ENCODE measurements around the gene SPIRE1.
"Not testable (repeated sequence)": the region's sequence is repeated elsewhere in the genome, so short reads cannot be mapped to it uniquely, and the experiment has no call there.

Gene SPIRE1

GRCh38 chr18:12645254-12645653 is 12.7 kb downstream of the SPIRE1 start:
- no peak for DNase-seq

- DNase-seq, result not testable (repeated sequence)
These were observed 14.2 kb downstream of the SPIRE1 start for GRCh38 chr18:12643756-12644155.

DNA sequence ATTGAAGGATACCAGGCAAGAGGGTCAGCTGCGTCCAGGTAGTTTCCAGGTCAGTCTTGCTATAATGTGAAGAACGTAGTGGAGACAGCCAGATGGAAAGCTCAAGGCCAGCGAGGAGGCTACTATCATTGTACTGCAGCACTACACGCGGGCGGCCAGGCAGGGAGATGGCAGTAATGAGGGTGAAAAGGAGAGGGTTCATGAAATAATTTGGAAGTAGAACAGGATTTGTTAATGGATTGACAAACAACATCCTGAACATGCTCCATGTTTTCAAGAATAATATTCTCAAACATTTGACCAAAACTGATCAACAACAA is 17.1 kb downstream of the SPIRE1 start:
- DNase-seq, result no peak

DNA sequence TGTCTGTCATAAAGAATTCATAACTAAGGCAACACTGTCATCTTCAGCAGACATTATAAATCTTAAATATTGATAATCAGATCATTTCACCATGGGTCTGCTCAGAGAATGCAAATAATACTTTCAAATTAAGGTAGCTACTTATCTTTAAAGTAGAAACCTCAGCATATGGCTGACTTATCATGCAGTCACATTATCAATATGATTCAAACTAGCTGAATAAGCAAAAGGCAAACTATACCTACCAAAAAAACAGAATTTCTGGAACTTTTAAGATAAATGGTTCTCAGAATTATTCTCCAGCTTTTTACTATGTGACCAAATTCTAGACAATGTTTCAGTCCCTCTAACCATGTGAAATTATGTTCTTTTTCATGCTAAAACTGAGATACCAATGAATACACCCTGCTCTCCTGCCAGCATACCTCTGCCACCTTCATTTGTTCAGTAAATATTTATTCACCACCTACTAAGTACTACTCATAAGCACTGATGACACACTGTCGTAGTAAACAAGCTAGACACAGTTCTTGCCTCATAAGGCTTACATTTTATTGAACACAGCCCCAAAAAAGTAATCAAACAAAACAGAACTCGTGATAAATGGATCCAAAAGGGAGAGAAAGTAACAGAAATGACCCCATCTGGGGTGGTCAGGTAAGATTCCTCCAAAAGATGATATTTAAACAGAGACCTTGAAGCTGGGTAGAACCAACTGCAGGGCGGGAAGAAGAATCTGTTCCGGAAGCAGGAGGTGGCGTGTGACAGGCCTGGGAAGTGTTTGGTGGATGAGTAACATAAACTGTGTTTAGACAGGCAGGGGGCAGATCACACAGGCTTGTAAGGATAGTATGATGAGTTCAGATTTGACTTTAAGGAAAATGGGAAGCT is 17.7 kb downstream of the SPIRE1 start:
- DNase-seq, result no peak

DNA sequence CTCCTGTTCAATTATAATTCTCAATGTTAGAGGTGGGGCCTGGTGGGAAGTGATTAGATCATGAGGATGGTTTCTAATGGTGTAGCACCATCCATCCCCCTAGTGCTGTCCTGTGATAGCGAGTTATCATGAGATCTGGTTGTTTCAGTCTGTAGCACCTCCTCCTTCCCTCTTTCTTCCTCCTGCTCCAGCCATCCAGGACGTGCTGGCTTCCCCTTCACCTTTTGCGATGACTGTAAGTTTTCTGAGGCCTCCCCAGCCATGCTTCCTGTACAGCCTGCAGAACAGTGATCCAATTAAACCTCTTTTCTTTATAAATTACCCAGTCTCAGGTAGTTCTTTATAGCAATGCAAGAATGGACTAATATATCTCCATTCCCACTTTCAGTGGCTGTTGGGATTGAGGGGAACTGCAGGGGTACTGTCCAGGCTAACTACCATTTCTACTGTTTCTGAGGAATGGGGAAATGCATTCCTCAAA is 19.2 kb downstream of the SPIRE1 start:
- no peak for DNase-seq

- no peak for DNase-seq
These were observed 19.8 kb downstream of the SPIRE1 start for GRCh38 chr18:12637901-12638643.

DNA sequence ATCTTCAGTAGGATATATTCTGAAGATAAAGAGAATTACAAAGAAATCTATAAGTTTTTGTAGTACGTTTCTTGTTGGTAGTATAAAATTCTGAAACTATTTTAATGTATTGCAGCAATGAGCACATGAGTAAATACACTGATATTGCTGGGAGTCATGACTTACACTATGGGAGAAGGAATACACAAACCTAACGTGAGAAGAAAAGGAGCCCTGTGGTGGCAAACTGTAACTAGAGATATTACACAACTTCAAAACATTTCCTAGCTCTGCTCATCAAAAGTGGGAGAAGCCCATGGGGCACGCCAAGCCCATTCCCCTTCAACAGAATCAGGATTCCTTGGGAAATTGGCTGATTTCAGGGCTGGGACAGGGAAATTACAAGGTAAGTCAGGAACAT is 20.5 kb downstream of the SPIRE1 start:
- no peak for DNase-seq

- no peak for DNase-seq
These were observed 26.0 kb downstream of the SPIRE1 start for GRCh38 chr18:12631831-12632477.

- no peak for DNase-seq
These were observed 27.8 kb downstream of the SPIRE1 start for GRCh38 chr18:12630136-12630535.

DNA sequence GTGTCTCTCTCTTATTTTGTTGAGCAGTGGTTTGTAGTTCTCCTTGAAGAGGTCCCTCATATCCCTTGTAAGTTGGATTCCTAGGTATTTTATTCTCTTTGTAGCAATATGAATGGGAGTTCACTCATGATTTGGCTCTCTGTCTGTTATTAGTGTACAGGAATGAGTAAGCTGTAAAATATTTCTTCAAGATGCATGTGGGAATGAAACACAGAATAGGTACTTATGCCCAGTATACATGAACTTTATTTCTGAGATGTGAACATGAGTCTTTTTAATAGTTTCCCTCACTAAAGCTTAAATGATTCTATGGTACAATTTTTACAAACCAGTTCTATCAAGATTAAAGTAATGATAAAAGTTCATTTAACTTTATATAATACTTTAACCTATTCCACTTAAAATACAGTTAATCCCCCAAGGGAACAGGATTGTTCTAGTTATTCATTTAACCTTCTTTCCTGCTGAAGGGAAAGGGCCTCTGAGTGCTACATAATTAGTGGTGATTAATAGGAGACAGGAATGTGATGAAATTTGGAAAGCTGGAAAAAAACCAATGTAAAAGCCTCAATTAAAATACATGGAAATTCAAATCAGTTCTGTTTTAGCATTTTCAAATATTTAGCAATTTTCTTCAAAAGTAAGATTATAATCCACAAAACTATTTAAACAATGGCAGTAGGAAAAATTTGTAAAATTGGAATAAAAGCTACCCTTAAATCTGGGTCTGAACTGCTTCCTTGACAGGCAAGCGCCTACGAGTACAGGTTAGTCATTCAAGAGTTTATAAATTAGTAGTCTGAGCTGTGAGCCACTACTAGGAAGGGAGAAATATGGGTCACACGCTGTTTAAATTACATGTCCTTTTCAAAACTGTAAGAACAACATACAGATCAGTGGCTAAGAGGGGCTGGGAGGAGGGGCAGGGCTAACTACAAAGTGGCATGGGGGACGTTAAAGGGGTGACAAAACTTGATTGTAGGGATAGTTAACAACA is 28.9 kb downstream of the SPIRE1 start:
- DNase-seq, result no peak

DNA sequence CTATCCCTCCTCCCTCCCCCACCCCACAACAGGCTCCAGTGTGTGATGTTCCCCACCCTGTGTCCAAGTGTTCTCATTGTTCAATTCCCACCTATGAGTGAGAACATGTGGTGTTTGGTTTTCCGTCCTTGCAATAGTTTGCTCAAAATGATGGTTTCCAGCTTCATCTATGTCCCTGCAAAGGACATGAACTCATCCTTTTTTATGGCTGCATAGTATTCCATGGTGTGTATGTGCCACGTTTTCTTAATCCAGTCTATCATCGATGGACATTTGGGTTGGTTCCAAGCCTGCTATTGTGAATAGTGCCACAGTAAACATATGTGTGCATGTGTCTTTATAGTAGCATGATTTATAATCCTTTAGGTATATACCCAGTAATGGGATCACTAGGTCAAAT is 30.7 kb downstream of the SPIRE1 start:
- not testable (repeated sequence) for DNase-seq

GRCh38 chr18:12625241-12625640 is 32.7 kb downstream of the SPIRE1 start:
- no peak for DNase-seq

- DNase-seq, result no peak
These were observed 36.1 kb downstream of the SPIRE1 start for GRCh38 chr18:12621742-12622306.

GRCh38 chr18:12615748-12616147 is 42.2 kb downstream of the SPIRE1 start:
- no peak for DNase-seq

DNA sequence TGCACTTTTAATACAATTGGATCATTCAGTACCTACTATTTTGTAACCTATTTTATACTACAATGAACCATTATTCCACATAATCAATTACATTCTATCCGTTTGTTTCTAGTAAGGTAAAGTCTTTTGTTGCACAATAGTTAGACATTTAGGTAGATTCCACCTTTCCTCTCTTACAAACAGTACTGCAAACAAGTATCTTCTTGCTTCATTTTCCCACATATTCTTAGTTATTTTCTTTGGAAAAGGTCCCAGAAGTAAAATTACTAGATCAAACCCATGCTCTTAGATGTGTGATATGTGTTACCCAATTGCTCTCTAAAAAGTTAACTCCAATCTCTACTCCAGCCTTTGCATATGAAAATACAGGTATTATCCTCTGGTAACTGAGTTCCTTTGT is 49.6 kb downstream of the SPIRE1 start:
- DNase-seq, result no peak

DNA sequence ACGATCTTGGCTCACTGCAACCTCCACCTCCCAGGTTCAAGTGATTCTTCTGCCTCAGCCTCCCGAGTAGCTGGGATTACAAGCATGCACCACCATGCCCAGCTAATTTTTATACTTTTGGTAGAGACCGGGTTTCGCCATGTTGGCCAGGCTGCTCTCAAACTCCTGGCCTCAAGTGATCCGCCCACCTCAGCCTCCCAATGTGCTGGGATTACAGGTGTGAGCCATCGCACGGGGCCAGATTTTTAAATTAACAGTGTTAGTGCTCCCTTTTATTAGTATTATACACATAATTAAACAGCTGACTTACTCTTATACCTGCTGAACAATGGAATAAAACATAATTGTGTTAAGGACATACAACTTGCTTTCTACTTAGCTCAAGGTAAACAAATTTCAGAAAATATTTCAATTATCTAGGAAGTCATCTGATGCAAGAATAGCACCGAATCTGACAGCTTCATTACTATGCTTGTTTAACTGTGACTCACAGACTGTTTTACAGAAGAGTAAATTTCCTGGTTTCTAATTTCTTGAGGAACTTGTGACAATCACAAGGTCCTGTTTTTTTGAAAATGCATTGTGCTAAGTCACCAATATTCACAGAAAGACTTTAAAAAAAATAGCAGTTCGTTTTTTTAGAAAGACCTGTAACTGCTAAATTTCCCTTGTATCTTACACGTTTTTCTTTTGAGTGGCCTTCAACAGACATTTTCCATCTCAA is 51.2 kb downstream of the SPIRE1 start:
- DNase-seq, result no peak

DNA sequence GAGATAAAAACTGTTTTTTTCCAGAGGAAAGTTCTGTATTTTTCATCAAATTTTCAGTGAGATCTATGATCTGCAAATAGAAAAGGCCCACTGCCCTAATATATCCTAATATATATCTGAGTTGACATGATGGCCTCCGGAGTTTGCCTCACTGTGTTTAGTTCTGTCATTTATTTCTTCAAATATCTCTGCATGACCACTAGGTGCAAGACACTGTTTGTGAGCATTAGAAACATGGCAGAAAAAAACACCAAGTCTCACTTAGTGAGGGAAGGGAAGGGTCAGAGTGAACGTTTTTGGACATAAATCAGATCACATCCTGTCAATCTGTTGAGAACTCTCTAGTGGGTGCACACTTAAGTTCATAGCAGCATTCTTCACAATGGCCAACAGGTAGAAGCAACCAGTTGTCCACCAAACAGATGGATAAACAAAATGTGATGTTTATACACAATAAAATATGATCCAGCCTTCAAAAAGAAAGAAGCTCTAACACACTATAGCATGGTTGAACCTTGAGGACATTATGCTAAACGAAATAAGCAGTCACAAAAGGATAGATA is 53.4 kb downstream of the SPIRE1 start:
- DNase-seq, result no peak

GRCh38 chr18:12599966-12600365 is 57.9 kb downstream of the SPIRE1 start:
- no peak for DNase-seq

DNA sequence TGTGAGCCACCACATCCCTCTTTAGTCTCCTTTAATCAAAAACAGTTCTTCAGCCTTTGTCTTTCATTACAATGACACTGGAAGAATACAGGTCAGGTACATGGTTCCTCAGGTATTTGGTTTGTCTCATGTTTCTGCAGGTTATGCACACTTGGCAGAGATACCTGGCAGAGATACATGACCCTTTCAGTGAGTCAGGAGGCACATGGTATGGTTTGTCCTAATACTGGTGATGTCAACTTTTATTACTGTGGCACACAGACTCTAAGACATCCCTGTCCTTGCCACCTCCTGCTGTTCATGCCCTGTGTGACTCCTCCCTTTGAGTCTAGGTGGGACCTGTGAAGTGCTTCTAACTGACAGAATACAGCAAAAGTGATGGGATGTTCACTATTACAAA is 58.4 kb downstream of the SPIRE1 start:
- DNase-seq, result peak; percentile 27

DNA sequence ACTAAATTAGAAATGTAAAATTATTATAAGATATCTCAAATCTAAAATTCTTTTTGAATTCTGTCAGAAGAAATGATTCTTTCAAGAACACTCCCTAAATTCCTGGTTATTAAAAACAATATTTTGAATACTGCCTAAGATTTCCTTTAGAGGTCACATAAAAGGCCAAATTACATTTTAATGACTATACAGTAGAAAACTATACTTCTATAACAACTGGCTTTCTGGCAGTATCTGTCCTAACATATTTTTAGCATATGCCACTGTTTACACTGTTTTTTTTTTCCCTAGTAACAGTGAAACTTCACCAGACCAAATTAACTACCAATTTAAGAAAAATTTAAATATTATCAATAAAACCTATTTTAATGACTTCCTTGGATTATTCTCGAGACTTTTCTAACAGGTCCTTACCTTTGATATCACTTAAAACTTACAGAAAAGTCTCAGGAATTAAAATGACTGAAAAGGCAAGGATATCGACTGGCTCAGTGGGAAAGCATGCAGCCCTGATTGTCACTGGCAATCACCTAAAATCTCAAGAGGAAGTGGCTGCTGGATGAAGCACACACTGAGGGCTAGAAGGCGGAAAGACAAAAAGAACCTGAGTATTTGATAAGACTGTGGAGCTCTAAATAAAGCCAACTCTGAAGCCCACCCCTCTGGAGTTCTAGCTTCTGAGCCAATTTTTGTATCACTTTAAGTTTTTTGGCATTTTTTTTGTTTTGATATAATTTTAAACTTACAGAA is 59.6 kb downstream of the SPIRE1 start:
- DNase-seq, result no peak
